IMR-90 (cell line): ENCODE measurements around the gene HCRTR1. TPM values are rescaled to one million over a fixed set of nuclear protein-coding genes. Genes with fewer than 3 reads are reported as not detected.

Source experiments
- ATAC-seq: fragments of 200-7000 bp; cut with Tn5 transposase; 2 replicates; pipeline ENCODE4 v1.9.1; 2020; ENCODE audit warnings: low read depth, mild to moderate bottlenecking, moderate library complexity
- BruUV-seq: library from RNA; stranded (reverse); fragments of 400-500 nt; replicated peaks from 2 replicates; lab custom pipeline; 2021; lab: Mats Ljungman, UMichigan
- CTCF ChIA-PET: fragments of 300-600 bp; formaldehyde crosslinking; extraction: SDS; loops from one replicate; lab custom pipeline; 2021; ENCODE audit warnings: antibody characterized with exemption; lab: Yijun Ruan, JAX
- POLR2A ChIA-PET: fragments of 300-600 bp; sonication (Branson Sonifier 250); formaldehyde crosslinking; loops from one replicate; lab custom pipeline; 2022; ENCODE audit warnings: antibody characterized with exemption; ENCODE audit not compliant: unreplicated experiment; lab: Charles Lee
- DNase-seq: peaks from one replicate; pipeline ENCODE4 v3.0.0; 2013
- H2AFZ ChIP-seq: replicated peaks from 2 replicates; pipeline ENCODE3; 2013; ENCODE audit warnings: low read length, mild to moderate bottlenecking; ENCODE audit not compliant: poor library complexity
- H2AK5ac ChIP-seq: 2 replicates; pipeline ENCODE4 v1.6.1; 2013; ENCODE audit warnings: low read depth, low read length, inconsistent platforms
- H2AK9ac ChIP-seq: replicated peaks from 2 replicates; pipeline ENCODE3; 2013; ENCODE audit warnings: mild to moderate bottlenecking, low read depth, low read length, moderate library complexity; ENCODE audit not compliant: poor library complexity
- H2BK120ac ChIP-seq: 2 replicates; pipeline ENCODE4 v1.6.1; 2013; ENCODE audit warnings: low read depth, low read length, inconsistent platforms
- H2BK15ac ChIP-seq: 3 replicates; pipeline ENCODE4 v1.6.1; 2013; ENCODE audit warnings: low read depth, low read length, inconsistent platforms
- H2BK20ac ChIP-seq: 2 replicates; pipeline ENCODE4 v1.6.1; 2013; ENCODE audit warnings: low read depth, mild to moderate bottlenecking, inconsistent platforms, low read length, moderate library complexity
- H2BK5ac ChIP-seq: 2 replicates; pipeline ENCODE4 v1.6.1; 2013; ENCODE audit warnings: mild to moderate bottlenecking, low read depth, low read length, inconsistent platforms; ENCODE audit not compliant: poor library complexity, severe bottlenecking
- H3K14ac ChIP-seq: replicated peaks from 2 replicates; pipeline ENCODE4 v1.6.1; 2013; ENCODE audit warnings: low read depth, low read length, inconsistent platforms
- H3K18ac ChIP-seq: 2 replicates; pipeline ENCODE4 v1.6.1; 2013; ENCODE audit warnings: low read depth, low read length, control low read depth
- H3K23ac ChIP-seq: 2 replicates; pipeline ENCODE4 v1.6.1; 2013; ENCODE audit warnings: low read depth, low read length, inconsistent platforms
- H3K27ac ChIP-seq: 2 replicates; pipeline ENCODE4 v1.5.1; 2013; ENCODE audit warnings: mild to moderate bottlenecking, control low read depth, low read length; ENCODE audit not compliant: insufficient read depth
- H3K27me3 ChIP-seq: 2 replicates; pipeline ENCODE4 v1.6.1; 2013; ENCODE audit warnings: low read length; ENCODE audit not compliant: control insufficient read depth, insufficient read depth
- H3K36me3 ChIP-seq: 2 replicates; pipeline ENCODE4 v1.6.1; 2013; ENCODE audit warnings: low read length, mixed read lengths; ENCODE audit not compliant: control insufficient read depth, insufficient read depth
- H3K4ac ChIP-seq: 2 replicates; pipeline ENCODE4 v1.6.1; 2013; ENCODE audit warnings: low read depth, low read length, inconsistent platforms
- H3K4me1 ChIP-seq: 2 replicates; pipeline ENCODE4 v1.6.1; 2013; ENCODE audit warnings: low read length, mixed read lengths; ENCODE audit not compliant: control insufficient read depth, insufficient read depth
- H3K4me2 ChIP-seq: 2 replicates; pipeline ENCODE4 v1.6.1; 2013; ENCODE audit warnings: low read depth, mild to moderate bottlenecking, control low read depth, low read length, moderate library complexity
- H3K4me3 ChIP-seq: 2 replicates; pipeline ENCODE4 v1.5.1; 2013; ENCODE audit warnings: low read depth, mild to moderate bottlenecking, control low read depth, low read length, moderate library complexity; ENCODE audit not compliant: insufficient read depth
- H3K56ac ChIP-seq: 2 replicates; pipeline ENCODE4 v1.6.1; 2013; ENCODE audit warnings: low read length, inconsistent platforms; ENCODE audit not compliant: insufficient read depth; ENCODE audit errors: extremely low read depth
- H3K79me1 ChIP-seq, 2 experiments: 2 replicates each; pipeline ENCODE4 v1.6.1; 2013; ENCODE audit warnings: low read length in 2 of 2, inconsistent platforms in 1 of 2, low read depth in 1 of 2
- H3K9ac ChIP-seq: 2 replicates; pipeline ENCODE4 v1.6.1; 2013; ENCODE audit warnings: low read depth, low read length, control low read depth
- H3K9me1 ChIP-seq: 2 replicates; pipeline ENCODE4 v1.6.1; 2013; ENCODE audit warnings: low read length, inconsistent platforms; ENCODE audit not compliant: insufficient read depth
- H3K9me3 ChIP-seq: 2 replicates; pipeline ENCODE4 v1.6.1; 2013; ENCODE audit warnings: low read length; ENCODE audit not compliant: control insufficient read depth, insufficient read depth
- H4K20me1 ChIP-seq: 2 replicates; pipeline ENCODE4 v1.6.1; 2013; ENCODE audit warnings: low read length, inconsistent platforms; ENCODE audit not compliant: insufficient read depth
- H4K5ac ChIP-seq: 2 replicates; pipeline ENCODE4 v1.6.1; 2013; ENCODE audit warnings: mild to moderate bottlenecking, low read depth, low read length, control low read depth
- H4K8ac ChIP-seq, 2 experiments: 2 replicates each; pipeline ENCODE4 v1.6.1; 2013; ENCODE audit warnings: low read depth in 2 of 2, low read length in 2 of 2, control low read depth in 1 of 2, inconsistent platforms in 1 of 2
- H4K91ac ChIP-seq: 2 replicates; pipeline ENCODE4 v1.6.1; 2013; ENCODE audit warnings: low read depth, low read length, inconsistent platforms; ENCODE audit not compliant: insufficient read depth
- FOS ChIP-seq: fragments of 150-350 bp; IDR thresholded peaks from 2 replicates; pipeline ENCODE4 v1.6.1; 2016; ENCODE audit warnings: low read depth, low read length
- MAFK ChIP-seq: IDR thresholded peaks from 2 replicates; pipeline ENCODE4 v1.6.1; 2012; ENCODE audit warnings: low read depth, low read length, improper control_type of control experiment
- MAZ ChIP-seq: IDR thresholded peaks from 2 replicates; pipeline ENCODE4 v1.6.1; 2012; ENCODE audit warnings: low read depth, mild to moderate bottlenecking, low read length, improper control_type of control experiment, moderate library complexity, borderline replicate concordance
- MXI1 ChIP-seq: IDR thresholded peaks from 2 replicates; pipeline ENCODE4 v1.6.1; 2012; ENCODE audit warnings: low read depth, mild to moderate bottlenecking, low read length, moderate library complexity, borderline replicate concordance
- NFE2L2 ChIP-seq: fragments of 150-350 bp; IDR thresholded peaks from 2 replicates; pipeline ENCODE4 v1.6.1; 2016; ENCODE audit warnings: low read depth, mild to moderate bottlenecking, low read length
- POLR2A ChIP-seq: IDR thresholded peaks from 2 replicates; pipeline ENCODE4 v1.6.1; 2012; ENCODE audit warnings: mild to moderate bottlenecking, low read depth, low read length
- RAD21 ChIP-seq: IDR thresholded peaks from 2 replicates; pipeline ENCODE4 v1.6.1; 2012; ENCODE audit warnings: low read length, improper control_type of control experiment
- RCOR1 ChIP-seq: IDR thresholded peaks from 2 replicates; pipeline ENCODE4 v1.6.1; 2012; ENCODE audit warnings: mild to moderate bottlenecking, low read length, improper control_type of control experiment; ENCODE audit not compliant: insufficient replicate concordance
- USF2 ChIP-seq: fragments of 150-350 bp; IDR thresholded peaks from 2 replicates; pipeline ENCODE4 v1.6.1; 2017; ENCODE audit warnings: mild to moderate bottlenecking, antibody characterized with exemption, low read length, low read depth
- WGBS, 2 experiments: methylation state at CpG; one replicate each; pipeline versions ENCODE4 v1.1.5 to v1.1.7; 2013; ENCODE audit warnings: missing lambda C conversion rate in 2 of 2; ENCODE audit not compliant: insufficient read length in 1 of 2; ENCODE audit errors: extremely low coverage in 2 of 2; 5-methylcytosine and 5-hydroxymethylcytosine counted together
- dilution Hi-C: fragments of 300-500 bp; cut with HindIII; formaldehyde crosslinking; loops from one replicate; pipeline ENCODE4 v1.14.3; 2018; ENCODE audit warnings: low sequenced_read_pairs; ENCODE audit not compliant: unreplicated experiment
- in situ Hi-C: fragments of 300-500 bp; cut with MboI; formaldehyde crosslinking; loops from 3 replicates; pipeline ENCODE4 v1.14.3; 2019; ENCODE audit warnings: low sequenced_read_pairs, inconsistent platforms, mixed read lengths
- intact Hi-C: fragments of 100-400 bp; cut with micrococcal nuclease; formaldehyde crosslinking; loops from 2 replicates; pipeline ENCODE4 v1.10.0; 2022
- polyA plus RNA-seq, 3 experiments: library from polyadenylated mRNA; depleted of rRNA; stranded (reverse); fragments of >200 nt; gene quantifications; 2 replicates each; pipeline ENCODE4 v1.2.3, GENCODE V29; 2012; ENCODE audit warnings: low replicate concordance in 1 of 3
- total RNA-seq: library from RNA; depleted of rRNA; stranded (reverse); fragments of >200 nt; gene quantifications from 2 replicates; pipeline ENCODE4 v1.2.3, GENCODE V29; 2012
- TF ChIP-seq, protein P1 (sequence below): fragments of 150-350 bp; IDR thresholded peaks from 2 replicates; pipeline ENCODE4 v1.6.1; 2016; ENCODE audit warnings: low read depth, mild to moderate bottlenecking, low read length, moderate library complexity, borderline replicate concordance

Gene HCRTR1
- total and polyA plus RNA-seq, 2 of the 4 experiments (the other 2 are of a cell fraction): not detected

- Histone ChIP-seq H4K91ac (no peak overlapping the region), H3K14ac (no peak overlapping the region), H3K23ac (no peak overlapping the region), H3K18ac (no peak overlapping the region), H3K27ac (no peak overlapping the region), H3K9me3 (no peaks in the 10 kb centered on the region), H3K79me1 (no peaks in the 10 kb centered on the region; a peak in 1 of 4 replicates), H3K4me1 (no peaks in the 10 kb centered on the region), H2BK5ac (no peak overlapping the region), H2BK15ac (no peak overlapping the region), H2AK5ac (no peak overlapping the region), H2BK120ac (no peak overlapping the region), H2BK20ac (no peak overlapping the region), H3K27me3 (no peaks in the 10 kb centered on the region), H2AFZ (no peak overlapping the region), H3K4me3 (no peak overlapping the region), H3K56ac (no peak overlapping the region), H3K9ac (no peak overlapping the region), H3K4me2 (no peak overlapping the region), H4K5ac (no peak overlapping the region), H3K36me3 (peaks cover 85% of the 10 kb centered on the region), H4K8ac (no peak overlapping the region), H2AK9ac (no peak overlapping the region), H3K9me1 (no peaks in the 10 kb centered on the region), H3K4ac (no peak overlapping the region), H4K20me1 (no peaks in the 10 kb centered on the region)
- in situ Hi-C loops: no loop called here
- DNase-seq (no peak), ATAC-seq (no peak)
- TF ChIP-seq RCOR1 (no peak), MXI1 (no peak), NFE2L2 (no peak), FOS (no peak), USF2 (no peak), MAFK (no peak), RAD21 (no peak), MAZ (no peak), POLR2A (no peak)
- TF ChIP-seq, protein P1, sequence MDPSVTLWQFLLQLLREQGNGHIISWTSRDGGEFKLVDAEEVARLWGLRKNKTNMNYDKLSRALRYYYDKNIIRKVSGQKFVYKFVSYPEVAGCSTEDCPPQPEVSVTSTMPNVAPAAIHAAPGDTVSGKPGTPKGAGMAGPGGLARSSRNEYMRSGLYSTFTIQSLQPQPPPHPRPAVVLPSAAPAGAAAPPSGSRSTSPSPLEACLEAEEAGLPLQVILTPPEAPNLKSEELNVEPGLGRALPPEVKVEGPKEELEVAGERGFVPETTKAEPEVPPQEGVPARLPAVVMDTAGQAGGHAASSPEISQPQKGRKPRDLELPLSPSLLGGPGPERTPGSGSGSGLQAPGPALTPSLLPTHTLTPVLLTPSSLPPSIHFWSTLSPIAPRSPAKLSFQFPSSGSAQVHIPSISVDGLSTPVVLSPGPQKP: no peak
- POLR2A ChIA-PET: no interaction called here
- CTCF ChIA-PET: no interaction called here
- dilution Hi-C loops: no loop called here
- BruUV-seq: no TSS peak
- intact Hi-C loops: no loop called here
- WGBS, 2 experiments: 89% methylated on average over 7 of the region's 12 CpGs; no CpG with 5 or more reads in 1 of the 2 experiments
Observed at GRCh38 chr1:31657972-31658510, 40.6 kb downstream of the HCRTR1 start.
